CD14-positive monocyte (primary cell): Measurements from ENCODE around the gene PLEKHM2. TPM values are rescaled to one million over a fixed set of nuclear protein-coding genes. Genes with fewer than 3 reads are reported as not detected.

Source experiments
- DNase-seq, 3 donors: peaks; one replicate each; pipeline ENCODE4 v3.0.0-alpha.2; 2011 to 2022
- H2AFZ ChIP-seq: 2 replicates; pipeline ENCODE4 v1.6.0; 2012; ENCODE audit warnings: mild to moderate bottlenecking, low read depth, low read length, inconsistent platforms; ENCODE audit not compliant: insufficient read depth, poor library complexity, severe bottlenecking
- H3K27ac ChIP-seq, 2 donors: 1 replicate in 1 of 2; 2 replicates in 1 of 2; pipeline ENCODE4 v1.5.1; 2012 to 2013; ENCODE audit warnings: low read length in 2 of 2, control low read depth in 1 of 2, inconsistent platforms in 1 of 2, low read depth in 1 of 2, mild to moderate bottlenecking in 1 of 2
- H3K27me3 ChIP-seq, 2 donors: one replicate each; pipeline versions ENCODE4 v1.6.0 to v1.6.1; 2011 to 2013; ENCODE audit warnings: low read length in 2 of 2; ENCODE audit not compliant: control insufficient read depth in 2 of 2, insufficient read depth in 2 of 2
- H3K36me3 ChIP-seq, 2 donors: replicated peaks in 1 of 2; 1 replicate in 1 of 2; 2 replicates in 1 of 2; pipeline versions ENCODE4 v1.5.1 to v1.6.1; 2012 to 2013; ENCODE audit warnings: low read length in 2 of 2, control low read depth in 1 of 2, inconsistent platforms in 1 of 2, mild to moderate bottlenecking in 1 of 2; ENCODE audit not compliant: insufficient read depth in 2 of 2, control insufficient read depth in 1 of 2
- H3K4me1 ChIP-seq, 2 donors: 1 replicate in 1 of 2; 2 replicates in 1 of 2; pipeline versions ENCODE4 v1.5.1 to v1.6.1; 2012 to 2013; ENCODE audit warnings: low read length in 2 of 2, control low read depth in 1 of 2, inconsistent platforms in 1 of 2, mild to moderate bottlenecking in 1 of 2, moderate library complexity in 1 of 2; ENCODE audit not compliant: insufficient read depth in 2 of 2, control insufficient read depth in 1 of 2
- H3K4me2 ChIP-seq: replicated peaks from 2 replicates; pipeline ENCODE3; 2012; ENCODE audit warnings: low read length, moderate library complexity, mild to moderate bottlenecking; ENCODE audit not compliant: poor library complexity, severe bottlenecking; ENCODE audit errors: extremely low read depth
- H3K4me3 ChIP-seq, 3 experiments: fragments of 200-600 bp in 1 of 3; sonication (generic) in 1 of 3; replicated peaks in 1 of 3; 1 replicate in 2 of 3; 2 replicates in 1 of 3; pipeline ENCODE4 v1.5.1; 2011 to 2013; ENCODE audit warnings: low read length in 3 of 3, mild to moderate bottlenecking in 3 of 3, control low read depth in 2 of 3, low read depth in 2 of 3, inconsistent platforms in 1 of 3, moderate library complexity in 1 of 3
- H3K79me2 ChIP-seq: 2 replicates; pipeline ENCODE4 v1.6.0; 2012; ENCODE audit warnings: mild to moderate bottlenecking, control low read depth, inconsistent platforms, low read length, moderate library complexity; ENCODE audit not compliant: insufficient read depth
- H3K9ac ChIP-seq: 2 replicates; pipeline ENCODE4 v1.6.0; 2017; ENCODE audit warnings: low read length, mild to moderate bottlenecking; ENCODE audit not compliant: insufficient read depth, poor library complexity, severe bottlenecking
- H3K9me3 ChIP-seq, 2 donors: replicated peaks in 1 of 2; 1 replicate in 1 of 2; 2 replicates in 1 of 2; pipeline versions ENCODE4 v1.5.1 to v1.6.1; 2012 to 2013; ENCODE audit warnings: low read length in 2 of 2, control low read depth in 1 of 2; ENCODE audit not compliant: control insufficient read depth in 1 of 2, insufficient read depth in 1 of 2
- H4K20me1 ChIP-seq: 2 replicates; pipeline ENCODE4 v1.6.0; 2012; ENCODE audit warnings: mild to moderate bottlenecking, low read length, control low read depth, moderate library complexity; ENCODE audit not compliant: insufficient read depth
- H3K27ac Mint-ChIP-seq, 7 donors: one replicate each; pipeline ENCODE4 v1.8.0; 2020; ENCODE audit warnings: mild to moderate bottlenecking in 7 of 7, mixed read lengths in 7 of 7, moderate library complexity in 6 of 7, inconsistent platforms in 2 of 7
- H3K27me3 Mint-ChIP-seq, 3 donors: one replicate each; pipeline ENCODE4 v1.8.0; 2021 to 2022; ENCODE audit warnings: low read depth in 3 of 3, mild to moderate bottlenecking in 3 of 3, mixed read lengths in 3 of 3, moderate library complexity in 3 of 3, inconsistent platforms in 1 of 3
- H3K36me3 Mint-ChIP-seq, 2 donors: one replicate each; pipeline ENCODE4 v1.8.0; 2020; ENCODE audit warnings: mixed read lengths in 2 of 2, inconsistent platforms in 1 of 2, mild to moderate bottlenecking in 1 of 2
- H3K4me1 Mint-ChIP-seq: one replicate; pipeline ENCODE4 v1.8.0; 2020; ENCODE audit warnings: mild to moderate bottlenecking, mixed read lengths
- H3K4me3 Mint-ChIP-seq, 2 donors: one replicate each; pipeline ENCODE4 v1.8.0; 2020; ENCODE audit warnings: mild to moderate bottlenecking in 2 of 2, mixed read lengths in 2 of 2, moderate library complexity in 1 of 2
- H3K9me3 Mint-ChIP-seq, 7 donors: one replicate each; pipeline ENCODE4 v1.8.0; 2020 to 2022; ENCODE audit warnings: mixed read lengths in 7 of 7, mild to moderate bottlenecking in 6 of 7, moderate library complexity in 6 of 7, inconsistent platforms in 2 of 7
- CTCF ChIP-seq: fragments of 200-600 bp; IDR thresholded peaks from one replicate; pipeline ENCODE4 v1.8.0; 2022; ENCODE audit warnings: antibody characterized with exemption, mild to moderate bottlenecking
- WGBS: methylation state at CpG from one replicate; pipeline ENCODE4 v1.1.5; 2013; ENCODE audit warnings: missing lambda C conversion rate; ENCODE audit not compliant: insufficient coverage; 5-methylcytosine and 5-hydroxymethylcytosine counted together
- intact Hi-C, 2 donors: fragments of 100-400 bp; cut with micrococcal nuclease; formaldehyde crosslinking; loops; one replicate each; pipeline versions ENCODE4 v1.15.0 to v1.15.1; 2023
- polyA plus RNA-seq, 3 donors: library from polyadenylated mRNA; depleted of rRNA in 1 of 3; unstranded in 2 of 3; stranded (reverse) in 1 of 3; fragments of 300-500 nt in 2 of 3; fragments of >200 nt in 1 of 3; fragmentation: Illumina TruSeq in 2 of 3; gene quantifications; 1 replicate in 2 of 3; 2 replicates in 1 of 3; pipeline ENCODE4 v1.2.3, GENCODE V29; 2012 to 2021

The PLEKHM2 gene
- polyA plus RNA-seq, 3 donors = 4.0 to 79.3 (median 5.8) TPM

GRCh38 chr1:15671430-15671829, 12.7 kb upstream of the PLEKHM2 start:
- no peak overlapping the region for H3K27ac Mint-ChIP-seq

DNA sequence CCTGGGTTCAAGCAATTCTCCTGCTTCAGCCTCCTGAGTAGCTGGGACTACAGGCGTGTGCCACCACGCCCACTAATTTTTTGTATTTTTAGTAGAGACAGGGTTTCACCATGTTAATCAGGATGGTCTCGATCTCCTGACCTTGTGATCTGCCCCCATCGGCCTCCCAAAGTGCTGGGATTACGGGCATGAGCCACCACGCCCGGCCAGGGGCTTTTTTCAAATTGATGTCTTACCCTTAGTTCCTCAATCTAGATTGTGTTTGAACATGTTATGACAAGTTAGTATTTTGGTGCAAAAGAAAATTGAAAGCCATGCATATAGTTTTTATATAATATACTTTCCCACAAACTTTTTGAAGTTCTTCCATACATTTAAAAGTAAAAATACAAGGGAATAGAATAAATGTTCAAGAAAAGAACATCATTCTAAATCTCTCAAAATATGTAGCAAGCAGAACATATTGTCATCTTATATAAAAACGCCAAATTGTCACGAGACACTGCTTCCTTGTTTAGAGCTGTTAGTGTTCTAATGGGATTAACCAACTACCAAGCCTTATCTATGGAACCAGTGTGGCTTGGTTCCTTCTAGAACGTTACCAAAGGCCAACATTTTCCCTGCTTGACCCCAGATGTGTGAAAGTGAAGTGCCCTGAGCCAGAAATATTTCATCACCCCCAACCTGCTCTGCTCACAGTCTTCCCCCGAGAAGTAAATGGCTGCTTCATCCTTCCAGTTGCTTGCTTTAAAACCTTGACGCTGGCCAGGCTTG, 9.5 kb upstream of the PLEKHM2 start:
- Histone ChIP-seq H3K27ac (peak overlapping the region; percentile 71 to 79), H3K36me3 (no peaks in the 10 kb centered on the region), H3K9me3 (no peaks in the 10 kb centered on the region), H4K20me1 (no peaks in the 10 kb centered on the region), H3K79me2 (no peaks in the 10 kb centered on the region), H3K9ac (no peak overlapping the region), H3K27me3 (no peaks in the 10 kb centered on the region), H3K4me1 (peaks cover 0 to 19% of the 10 kb centered on the region in 2 donors), H2AFZ (no peak overlapping the region), H3K4me3 (no peak overlapping the region), H3K4me2 (no peak overlapping the region)
- Mint-ChIP-seq H3K9me3 (peaks cover 0 to 6% (median 0%) of the 10 kb centered on the region in 7 donors), H3K36me3 (no peaks in the 10 kb centered on the region), H3K27ac (peak overlapping the region; percentile 35 to 90 (median 51)), H3K4me3 (no peak overlapping the region), H3K27me3 (peaks cover 0 to 2% (median 1%) of the 10 kb centered on the region in 3 donors), H3K4me1 (peaks cover 24% of the 10 kb centered on the region)
- no peak for TF ChIP-seq CTCF
- 96% methylated on average over 4 of the region's 12 CpGs for WGBS
- intact Hi-C loops = no loop called here
- DNase-seq = peak; percentile 39 to 77 (median 66)

More at GRCh38 chr1:15671430-15671829, 12.7 kb upstream of the PLEKHM2 start:
- Histone ChIP-seq H3K79me2 (no peaks in the 10 kb centered on the region), H3K9ac (no peak overlapping the region), H3K27ac (no peak overlapping the region), H3K4me3 (no peak overlapping the region), H3K4me2 (no peak overlapping the region), H3K27me3 (no peaks in the 10 kb centered on the region), H4K20me1 (no peaks in the 10 kb centered on the region), H3K36me3 (no peaks in the 10 kb centered on the region), H3K9me3 (no peaks in the 10 kb centered on the region), H2AFZ (no peak overlapping the region), H3K4me1 (peaks cover 0 to 14% of the 10 kb centered on the region in 2 donors)
- H3K4me3 Mint-ChIP-seq = no peak overlapping the region
- no CpG with 5 or more reads among the region's 2 CpGs for WGBS
- TF ChIP-seq CTCF = no peak
- H3K9me3 Mint-ChIP-seq = peaks cover 0 to 3% (median 0%) of the 10 kb centered on the region in 7 donors
- peaks cover 15% of the 10 kb centered on the region for H3K4me1 Mint-ChIP-seq
- intact Hi-C loops = no loop called here
- H3K27me3 Mint-ChIP-seq = peaks cover 0 to 2% (median 0%) of the 10 kb centered on the region in 3 donors
- peaks cover 1 to 7% of the 10 kb centered on the region in 2 donors for H3K36me3 Mint-ChIP-seq
- no peak for DNase-seq
